H9 (cell line): ENCODE measurements around the gene SH3BP2. TPM values are rescaled to one million over a fixed set of nuclear protein-coding genes. Genes with fewer than 3 reads are reported as not detected.

Source experiments
- DNase-seq: peaks from one replicate; pipeline ENCODE4 v3.0.0-alpha.2; 2017
- H2AFZ ChIP-seq: one replicate; pipeline ENCODE4 v1.6.1; 2013; ENCODE audit warnings: mild to moderate bottlenecking, low read length, control low read depth, moderate library complexity
- H2AK5ac ChIP-seq: 2 replicates; pipeline ENCODE4 v1.6.1; 2013; ENCODE audit warnings: low read length, control low read depth, mixed read lengths; ENCODE audit not compliant: insufficient read length
- H2BK120ac ChIP-seq: one replicate; pipeline ENCODE4 v1.6.1; 2013; ENCODE audit warnings: low read depth, mild to moderate bottlenecking, low read length, control low read depth, inconsistent platforms; ENCODE audit not compliant: poor library complexity, severe bottlenecking
- H2BK12ac ChIP-seq: 2 replicates; pipeline ENCODE4 v1.6.1; 2013; ENCODE audit warnings: low read length, control low read depth, mixed read lengths, low read depth; ENCODE audit not compliant: insufficient read length
- H2BK15ac ChIP-seq: 2 replicates; pipeline ENCODE4 v1.6.1; 2013; ENCODE audit warnings: low read depth, low read length, control low read depth
- H2BK20ac ChIP-seq: one replicate; pipeline ENCODE4 v1.6.1; 2013; ENCODE audit warnings: low read depth, mild to moderate bottlenecking, low read length, control low read depth, inconsistent platforms; ENCODE audit not compliant: poor library complexity, severe bottlenecking
- H2BK5ac ChIP-seq: 2 replicates; pipeline ENCODE4 v1.6.1; 2013; ENCODE audit warnings: low read length, control low read depth, mixed read lengths; ENCODE audit not compliant: insufficient read length
- H3K14ac ChIP-seq: 2 replicates; pipeline ENCODE4 v1.6.1; 2013; ENCODE audit warnings: low read length, control low read depth; ENCODE audit not compliant: insufficient read depth
- H3K18ac ChIP-seq: 2 replicates; pipeline ENCODE4 v1.6.1; 2013; ENCODE audit warnings: low read depth, mild to moderate bottlenecking, mixed read lengths, low read length, control low read depth; ENCODE audit not compliant: insufficient read length
- H3K23ac ChIP-seq: 2 replicates; pipeline ENCODE4 v1.6.1; 2013; ENCODE audit warnings: low read length, control low read depth, mixed read lengths, low read depth; ENCODE audit not compliant: insufficient read length
- H3K23me2 ChIP-seq: 2 replicates; pipeline ENCODE4 v1.6.1; 2013; ENCODE audit warnings: low read depth, mild to moderate bottlenecking, mixed read lengths, low read length, control low read depth; ENCODE audit not compliant: insufficient read length, poor library complexity, severe bottlenecking
- H3K27ac ChIP-seq: 2 replicates; pipeline ENCODE4 v1.5.1; 2013; ENCODE audit warnings: low read length, control low read depth, mixed read lengths, low read depth; ENCODE audit not compliant: insufficient read length
- H3K27me3 ChIP-seq: 2 replicates; pipeline ENCODE4 v1.6.1; 2013; ENCODE audit warnings: low read length, control low read depth, inconsistent platforms; ENCODE audit not compliant: insufficient read depth
- H3K4ac ChIP-seq: 2 replicates; pipeline ENCODE4 v1.6.1; 2013; ENCODE audit warnings: low read depth, mild to moderate bottlenecking, control low read depth, inconsistent platforms, low read length, moderate library complexity
- H3K4me1 ChIP-seq: 2 replicates; pipeline ENCODE4 v1.6.1; 2013; ENCODE audit warnings: low read length, control low read depth, inconsistent platforms; ENCODE audit not compliant: insufficient read depth
- H3K4me2 ChIP-seq: 2 replicates; pipeline ENCODE4 v1.6.1; 2013; ENCODE audit warnings: low read length, control low read depth, mixed read lengths; ENCODE audit not compliant: insufficient read length, insufficient read depth
- H3K56ac ChIP-seq: 2 replicates; pipeline ENCODE4 v1.6.1; 2013; ENCODE audit warnings: low read depth, mild to moderate bottlenecking, mixed read lengths, low read length, control low read depth; ENCODE audit not compliant: insufficient read length
- H3K79me1 ChIP-seq: 2 replicates; pipeline ENCODE4 v1.6.1; 2013; ENCODE audit warnings: low read depth, mild to moderate bottlenecking, moderate library complexity, low read length, control low read depth, inconsistent platforms; ENCODE audit not compliant: insufficient read depth, poor library complexity, severe bottlenecking
- H3K79me2 ChIP-seq: 2 replicates; pipeline ENCODE4 v1.6.1; 2013; ENCODE audit warnings: low read length, control low read depth, inconsistent platforms; ENCODE audit not compliant: insufficient read depth
- H3K9ac ChIP-seq: 2 replicates; pipeline ENCODE4 v1.6.1; 2013; ENCODE audit warnings: low read length, control low read depth, mixed read lengths; ENCODE audit not compliant: insufficient read length; ENCODE audit errors: extremely low read depth
- H3K9me3 ChIP-seq: one replicate; pipeline ENCODE4 v1.6.1; 2013; ENCODE audit warnings: low read depth, low read length, inconsistent platforms; ENCODE audit not compliant: control insufficient read depth
- H3T11ph ChIP-seq: one replicate; pipeline ENCODE4 v1.6.1; 2013; ENCODE audit warnings: mild to moderate bottlenecking, low read length, control low read depth, inconsistent platforms
- H4K20me1 ChIP-seq: one replicate; pipeline ENCODE4 v1.6.1; 2013; ENCODE audit not compliant: control insufficient read depth, insufficient read length, insufficient read depth
- H4K5ac ChIP-seq: 2 replicates; pipeline ENCODE4 v1.6.1; 2013; ENCODE audit warnings: low read depth, mild to moderate bottlenecking, mixed read lengths, low read length, control low read depth; ENCODE audit not compliant: insufficient read length
- H4K8ac ChIP-seq: replicated peaks from 2 replicates; pipeline ENCODE4 v1.6.1; 2013; ENCODE audit warnings: low read length, control low read depth, mixed read lengths, low read depth; ENCODE audit not compliant: insufficient read length
- H4K91ac ChIP-seq: 2 replicates; pipeline ENCODE4 v1.6.1; 2013; ENCODE audit warnings: low read depth, mild to moderate bottlenecking, moderate library complexity, mixed read lengths, low read length, control low read depth; ENCODE audit not compliant: insufficient read length
- H3K27ac Mint-ChIP-seq, 3 experiments: 2 replicates in 2 of 3; 3 replicates in 1 of 3; pipeline ENCODE4 v1.8.0; 2020 to 2021; ENCODE audit warnings: mixed read lengths in 3 of 3, mild to moderate bottlenecking in 1 of 3, moderate library complexity in 1 of 3
- H3K27me3 Mint-ChIP-seq: 2 replicates; pipeline ENCODE4 v1.8.0; 2021; ENCODE audit warnings: low read depth, mild to moderate bottlenecking, moderate library complexity, mixed read lengths
- H3K36me3 Mint-ChIP-seq, 3 experiments: 2 replicates in 2 of 3; 3 replicates in 1 of 3; pipeline ENCODE4 v1.8.0; 2020 to 2021; ENCODE audit warnings: low read depth in 3 of 3, mixed read lengths in 3 of 3; ENCODE audit not compliant: insufficient read depth in 1 of 3
- H3K4me1 Mint-ChIP-seq, 2 experiments: 2 replicates each; pipeline ENCODE4 v1.8.0; 2020; ENCODE audit warnings: mixed read lengths in 2 of 2
- H3K4me3 Mint-ChIP-seq, 2 experiments: 2 replicates in 1 of 2; 3 replicates in 1 of 2; pipeline ENCODE4 v1.8.0; 2020 to 2021; ENCODE audit warnings: mild to moderate bottlenecking in 2 of 2, mixed read lengths in 2 of 2, moderate library complexity in 1 of 2
- H3K9me3 Mint-ChIP-seq, 2 experiments: 2 replicates in 1 of 2; 3 replicates in 1 of 2; pipeline ENCODE4 v1.8.0; 2020; ENCODE audit warnings: mild to moderate bottlenecking in 2 of 2, mixed read lengths in 2 of 2, moderate library complexity in 1 of 2
- CTCF ChIP-seq: fragments of 200-600 bp; sonication (generic); conservative IDR thresholded peaks from 3 replicates; pipeline ENCODE4 v1.8.0; 2021; ENCODE audit warnings: antibody characterized with exemption, mild to moderate bottlenecking
- WGBS: extraction: QIAGEN DNeasy Blood & Tissue Kit; methylation state at CpG from one replicate; pipeline ENCODE4 v1.1.7; 2013; ENCODE audit warnings: missing lambda C conversion rate, low lambda C conversion rate, mixed read lengths; ENCODE audit not compliant: insufficient read length; ENCODE audit errors: extremely low coverage; 5-methylcytosine and 5-hydroxymethylcytosine counted together
- total RNA-seq: library from RNA; stranded (reverse); gene quantifications from 2 replicates; pipeline ENCODE4 v1.2.1, GENCODE V29; 2021

The SH3BP2 gene
- total RNA-seq, 1 experiment from 2014 or later, result 37.6 TPM

- no peak overlapping the region for H2AK5ac ChIP-seq
- H3K4me3 Mint-ChIP-seq, result no peak overlapping the region; a peak in 1 of 5 replicates
- no peak for TF ChIP-seq CTCF
- no peaks in the 10 kb centered on the region for H3K23me2 ChIP-seq
- H3K4me2 ChIP-seq, result no peak overlapping the region
- no peaks in the 10 kb centered on the region for H3K9me3 Mint-ChIP-seq
- no peak overlapping the region for H2BK5ac ChIP-seq
- H3K23ac ChIP-seq, result no peak overlapping the region
- H4K8ac ChIP-seq, result no peak overlapping the region
- H2BK12ac ChIP-seq, result no peak overlapping the region
- no peaks in the 10 kb centered on the region for H3K4me1 ChIP-seq
- peaks cover 4% of the 10 kb centered on the region; the same call in 1 of the 2 replicates for H3K27me3 Mint-ChIP-seq
- no peaks in the 10 kb centered on the region for H3K79me1 ChIP-seq
- no peak overlapping the region; the same call in 1 of the 2 replicates for H3K14ac ChIP-seq
- H3K27me3 ChIP-seq, result no peaks in the 10 kb centered on the region
- H3K56ac ChIP-seq, result no peak overlapping the region
- no peak overlapping the region for H2BK15ac ChIP-seq
- no peak overlapping the region; a peak in 3 of 7 replicates for H3K27ac Mint-ChIP-seq
- no peak overlapping the region for H4K91ac ChIP-seq
- H4K5ac ChIP-seq, result no peak overlapping the region
- H3T11ph ChIP-seq, result no peak overlapping the region
- no peaks in the 10 kb centered on the region for H4K20me1 ChIP-seq
- H3K27ac ChIP-seq, result no peak overlapping the region
- no peak overlapping the region for H2AFZ ChIP-seq
- H3K9ac ChIP-seq, result no peak overlapping the region
- H2BK120ac ChIP-seq, result no peak overlapping the region
- H3K4ac ChIP-seq, result no peak overlapping the region
- no peaks in the 10 kb centered on the region for H3K79me2 ChIP-seq
- H3K18ac ChIP-seq, result no peak overlapping the region
- H2BK20ac ChIP-seq, result no peak overlapping the region
- DNase-seq, result no peak
- H3K4me1 Mint-ChIP-seq, result peaks cover 8 to 23% of the 10 kb centered on the region in 2 experiments
- no CpG with 5 or more reads among the region's 14 CpGs for WGBS
- 0 out of 7 replicates have a peak, but pooled peaks cover 0 to 2% (median 0%) of the 10 kb centered on the region in 3 experiments for H3K36me3 Mint-ChIP-seq
- no peaks in the 10 kb centered on the region for H3K9me3 ChIP-seq
These were observed 6.5 kb downstream of the SH3BP2 start for GRCh38 chr4:2799224-2799911.
